Measurements from ENCODE around the gene METTL4.

DNA sequence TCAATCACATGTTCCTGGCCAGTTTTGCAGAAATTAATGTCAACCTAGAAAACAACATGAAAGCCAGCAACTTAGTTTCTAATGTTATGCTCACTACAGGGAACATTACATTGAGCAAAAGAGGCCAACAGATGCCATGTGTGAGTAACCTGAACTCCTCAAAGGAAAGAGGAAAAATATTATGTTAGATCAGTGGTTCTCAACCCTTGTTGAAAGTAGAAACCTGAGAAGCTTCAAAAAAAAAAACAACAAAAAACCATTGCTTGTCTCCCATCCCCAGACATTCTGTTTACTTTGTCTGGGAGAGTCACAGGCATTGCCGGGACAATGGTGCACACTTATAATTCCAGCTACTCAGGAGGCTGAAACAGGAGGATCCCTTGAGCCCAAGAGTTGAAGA, 57.7 kb downstream of the METTL4 start:
- TF ChIP-seq, protein P1, sequence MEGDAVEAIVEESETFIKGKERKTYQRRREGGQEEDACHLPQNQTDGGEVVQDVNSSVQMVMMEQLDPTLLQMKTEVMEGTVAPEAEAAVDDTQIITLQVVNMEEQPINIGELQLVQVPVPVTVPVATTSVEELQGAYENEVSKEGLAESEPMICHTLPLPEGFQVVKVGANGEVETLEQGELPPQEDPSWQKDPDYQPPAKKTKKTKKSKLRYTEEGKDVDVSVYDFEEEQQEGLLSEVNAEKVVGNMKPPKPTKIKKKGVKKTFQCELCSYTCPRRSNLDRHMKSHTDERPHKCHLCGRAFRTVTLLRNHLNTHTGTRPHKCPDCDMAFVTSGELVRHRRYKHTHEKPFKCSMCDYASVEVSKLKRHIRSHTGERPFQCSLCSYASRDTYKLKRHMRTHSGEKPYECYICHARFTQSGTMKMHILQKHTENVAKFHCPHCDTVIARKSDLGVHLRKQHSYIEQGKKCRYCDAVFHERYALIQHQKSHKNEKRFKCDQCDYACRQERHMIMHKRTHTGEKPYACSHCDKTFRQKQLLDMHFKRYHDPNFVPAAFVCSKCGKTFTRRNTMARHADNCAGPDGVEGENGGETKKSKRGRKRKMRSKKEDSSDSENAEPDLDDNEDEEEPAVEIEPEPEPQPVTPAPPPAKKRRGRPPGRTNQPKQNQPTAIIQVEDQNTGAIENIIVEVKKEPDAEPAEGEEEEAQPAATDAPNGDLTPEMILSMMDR (IDR thresholded peaks at IDR 0.05; ENCODE audit: low read depth, low read length, poor library complexity, severe bottlenecking): no peak
- TF ChIP-seq EZH2phosphoT487 (IDR thresholded peaks at IDR 0.05; ENCODE audit: borderline replicate concordance, low read length): no peak

Measured in DOHH2 (cell line).